Left hindlimb (tissue), 1 donor: ENCODE data around the gene CCDC167.
"Not testable (repeated sequence)": the region's sequence is repeated elsewhere in the genome, so short reads cannot be mapped to it uniquely, and the experiment has no call there.

ENCODE experiments used
- DNase-seq: peaks from one replicate; pipeline ENCODE4 v3.0.0-alpha.2; 2018

Gene CCDC167

DNA sequence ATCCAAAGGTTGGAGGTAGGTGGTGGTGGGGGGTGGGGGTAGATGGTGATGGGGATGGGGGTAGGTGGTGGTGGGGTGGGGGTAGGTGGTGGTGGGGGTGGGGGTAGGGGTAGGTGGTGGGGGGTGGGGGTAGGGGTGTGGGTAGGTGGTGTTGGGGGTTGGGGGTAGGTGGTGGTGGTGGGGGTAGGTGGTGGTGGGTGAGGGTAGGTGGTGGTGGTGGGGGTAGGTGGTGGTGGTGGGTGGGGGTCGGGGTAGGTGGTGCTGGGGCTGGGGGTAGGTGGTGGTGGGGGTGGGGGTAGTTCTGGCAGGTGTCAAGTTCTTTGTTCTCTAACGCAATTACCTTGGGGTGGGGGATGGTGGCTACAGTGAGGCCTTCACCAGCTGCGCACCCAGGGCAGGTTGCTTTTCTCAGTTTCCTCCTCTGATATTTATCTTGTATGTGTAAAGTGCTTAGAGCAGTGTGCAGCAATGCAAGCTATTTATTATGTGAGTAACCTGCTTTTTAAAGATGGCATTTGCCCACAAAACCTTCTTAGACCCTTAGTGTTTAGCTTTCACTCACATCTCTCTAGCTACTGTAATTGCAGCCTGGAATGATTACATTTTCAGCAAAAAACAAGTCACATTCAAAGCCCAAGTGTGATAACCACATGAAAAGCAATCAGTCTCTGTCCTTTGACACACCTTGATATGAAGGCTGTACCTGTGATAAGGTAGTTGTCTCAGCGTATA is 8.2 kb upstream of the CCDC167 start:
- DNase-seq: no peak

DNA sequence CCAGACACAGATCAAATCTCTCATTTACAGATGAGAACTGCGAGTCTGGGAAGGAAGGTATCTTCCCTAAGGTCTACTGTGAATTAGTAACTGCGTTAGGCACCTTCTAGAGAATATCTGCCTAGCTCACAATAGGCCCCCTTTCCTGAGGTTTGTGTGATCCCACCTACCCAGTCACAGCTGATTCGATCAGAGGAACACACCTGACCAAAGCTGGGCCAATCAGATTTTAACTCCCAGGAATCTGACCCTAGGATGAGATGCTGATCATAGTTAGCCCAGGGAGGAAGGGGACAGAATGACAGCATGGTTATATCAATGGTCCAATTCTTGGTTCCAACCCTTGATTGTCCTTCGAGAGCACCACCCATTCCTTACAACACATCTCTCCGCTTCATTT is 7.4 kb upstream of the CCDC167 start:
- no peak for DNase-seq

DNA sequence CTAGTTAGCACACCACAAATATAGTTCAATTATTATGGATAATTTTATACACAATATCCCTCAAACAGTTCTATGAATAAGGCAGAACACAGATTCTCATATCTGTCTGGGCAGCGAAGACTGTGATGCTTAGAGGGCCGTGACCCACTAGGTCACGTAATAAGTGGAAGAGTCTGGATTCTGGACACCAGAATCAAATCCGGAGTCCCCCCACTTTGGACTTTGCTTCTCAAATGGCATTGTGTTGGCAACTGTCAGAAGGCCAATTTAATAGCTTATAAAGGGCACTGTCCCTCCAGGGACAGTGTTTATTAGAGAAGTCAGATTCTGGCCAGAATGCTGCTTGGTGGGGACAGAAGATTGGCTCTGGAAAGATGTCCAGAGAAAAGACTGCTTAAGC is 6.8 kb upstream of the CCDC167 start:
- DNase-seq: no peak

DNA sequence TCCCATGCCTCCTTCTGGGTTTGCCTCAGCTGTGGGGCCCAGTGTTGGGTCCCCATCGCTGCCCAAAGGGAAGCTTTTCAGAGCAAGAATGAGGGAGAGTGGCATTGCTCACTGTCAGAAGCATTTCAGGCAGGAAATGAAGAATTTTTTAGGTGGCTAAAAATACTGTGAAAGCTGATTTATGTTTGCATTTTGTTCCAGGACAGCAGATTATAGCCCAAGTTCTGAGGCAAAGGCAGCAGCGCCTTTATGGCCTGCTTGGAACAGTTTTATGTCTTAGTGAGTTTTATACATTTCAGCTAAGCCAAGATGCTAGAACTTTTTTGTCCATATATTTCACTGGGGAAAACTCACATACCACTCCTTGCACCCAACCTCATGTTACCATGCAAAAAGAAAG is 4.3 kb upstream of the CCDC167 start:
- no peak for DNase-seq

DNA sequence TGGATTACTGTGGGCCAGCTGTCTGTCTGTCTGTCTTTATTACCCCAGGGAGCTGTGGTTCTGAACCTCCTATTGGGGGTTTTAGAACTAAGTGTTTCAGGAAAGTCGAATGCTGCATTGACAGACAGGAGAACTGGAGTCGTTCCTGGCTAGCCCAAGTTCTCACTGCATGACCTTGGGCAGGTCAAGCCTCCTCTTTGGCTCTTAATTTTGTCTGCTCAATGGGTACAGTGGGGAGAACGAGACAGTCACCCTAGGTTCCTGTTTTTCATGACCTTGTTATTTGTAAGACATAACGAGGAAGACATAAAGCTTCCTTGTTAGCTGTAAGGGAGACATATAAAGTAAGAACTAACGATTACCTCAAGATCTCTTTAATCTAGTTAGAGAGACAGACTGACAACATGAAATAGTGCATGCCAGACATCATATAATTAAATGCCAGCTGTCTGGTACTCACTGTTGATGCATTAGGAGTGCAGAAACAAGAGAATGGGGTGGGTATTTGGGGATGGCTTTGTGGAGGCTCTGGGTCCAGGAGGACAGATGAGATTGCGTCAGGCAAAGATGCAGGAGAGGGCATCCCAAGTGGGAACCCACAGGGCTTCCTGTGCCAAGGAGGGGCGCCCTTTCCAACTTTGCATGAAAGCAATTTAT is 3.7 kb upstream of the CCDC167 start:
- no peak for DNase-seq

DNA sequence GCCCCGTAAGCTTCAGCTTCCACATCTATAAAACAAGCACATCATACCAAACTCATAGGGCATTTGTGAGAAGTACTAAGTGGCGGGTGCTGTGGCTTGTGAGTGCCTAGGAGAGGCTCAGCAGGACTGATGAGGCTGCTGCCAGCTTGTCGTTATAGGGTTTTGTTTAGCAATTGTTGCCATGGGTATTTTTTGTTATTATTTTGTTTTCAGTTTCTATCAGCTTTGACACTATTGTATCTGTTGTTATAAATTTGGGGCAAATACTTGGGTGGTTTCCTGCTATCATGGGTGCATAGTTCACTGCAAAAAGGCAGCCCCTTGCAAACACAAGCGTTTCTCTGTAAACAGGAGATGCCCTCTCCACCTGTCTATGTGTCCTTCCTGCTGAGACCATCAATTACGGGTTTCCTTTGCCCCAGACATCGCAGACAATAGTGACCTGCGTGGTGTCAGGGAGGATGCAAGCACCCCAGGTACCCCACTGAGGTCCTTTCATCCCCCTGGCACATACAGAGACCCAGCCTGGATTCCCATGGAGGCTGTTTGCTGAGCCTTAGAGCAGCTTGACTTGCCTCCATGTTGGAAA is 3.1 kb upstream of the CCDC167 start:
- DNase-seq: no peak

DNA sequence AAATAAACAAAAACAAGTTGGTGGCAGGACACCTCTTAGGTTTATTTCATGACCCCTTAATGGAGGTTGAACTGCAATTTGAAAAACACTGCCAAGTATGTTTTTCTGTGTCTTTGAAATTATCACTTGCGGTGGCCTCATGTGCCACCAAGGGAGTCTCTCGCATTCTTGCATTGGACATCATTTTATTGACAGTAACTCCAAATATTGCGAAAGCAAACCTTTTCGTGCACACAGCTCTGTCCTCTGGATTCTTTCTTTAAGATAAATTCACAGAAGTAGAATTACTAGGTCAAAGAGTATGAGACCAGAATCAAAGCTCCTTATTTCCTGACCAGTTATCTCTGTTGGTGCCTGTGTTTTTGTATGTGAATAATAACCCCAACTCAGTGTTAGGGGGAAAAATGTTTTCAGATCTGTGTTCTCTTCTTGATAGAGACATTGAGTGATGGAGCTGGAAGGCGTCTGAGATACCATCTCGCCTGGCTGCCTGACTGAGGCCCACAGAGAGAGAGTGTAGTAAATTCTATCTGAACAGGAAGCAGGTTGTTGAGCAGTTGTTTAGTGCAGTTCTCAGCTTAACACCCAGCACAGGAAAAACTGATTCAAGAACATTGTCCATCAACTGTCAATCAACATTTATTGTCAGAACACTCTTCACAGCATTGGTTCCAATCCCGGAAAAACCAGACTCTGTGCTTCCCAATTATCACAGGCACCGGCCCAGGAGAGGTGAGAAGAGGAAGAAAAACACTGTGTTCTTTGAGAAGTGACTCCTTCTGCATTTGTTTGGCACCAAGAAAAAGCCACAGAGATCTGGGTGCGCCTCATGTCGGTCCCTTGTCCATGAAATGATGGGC is 2.2 kb upstream of the CCDC167 start:
- no peak for DNase-seq

DNA sequence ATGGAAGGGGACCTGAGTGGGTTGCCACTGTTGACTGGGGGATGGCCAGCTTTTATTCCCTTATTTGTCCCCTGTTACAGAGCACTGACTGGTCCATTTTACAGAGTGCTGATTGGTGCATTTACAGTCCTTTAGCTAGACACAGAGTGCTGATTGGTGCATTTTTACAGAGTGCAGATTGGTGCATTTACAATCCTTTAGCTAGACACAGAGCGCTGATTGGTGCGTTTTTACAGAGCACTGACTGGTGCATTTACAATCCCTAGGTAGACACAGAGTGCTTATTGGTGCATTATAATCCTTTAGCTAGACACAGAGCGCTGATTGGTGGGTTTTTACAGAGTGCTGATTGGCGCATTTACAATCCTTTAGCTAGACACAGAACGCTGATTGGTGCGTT is 1.2 kb upstream of the CCDC167 start:
- not testable (repeated sequence) for DNase-seq

DNA sequence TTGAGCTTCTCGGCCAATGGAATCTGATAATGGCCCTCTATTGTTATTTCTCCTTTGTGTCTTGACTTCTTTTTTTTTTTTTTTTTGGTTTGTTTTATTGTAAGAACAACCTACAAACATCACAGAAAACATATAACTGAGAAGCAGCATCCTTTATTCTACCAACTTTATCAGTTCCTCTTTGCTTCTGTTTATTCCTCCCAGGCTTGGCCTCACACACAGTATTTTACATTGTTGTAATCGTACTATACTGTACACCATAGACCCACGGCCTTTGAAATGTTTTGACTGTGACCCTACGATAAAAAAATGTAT is 558 bp upstream of the CCDC167 start:
- no peak for DNase-seq

DNA sequence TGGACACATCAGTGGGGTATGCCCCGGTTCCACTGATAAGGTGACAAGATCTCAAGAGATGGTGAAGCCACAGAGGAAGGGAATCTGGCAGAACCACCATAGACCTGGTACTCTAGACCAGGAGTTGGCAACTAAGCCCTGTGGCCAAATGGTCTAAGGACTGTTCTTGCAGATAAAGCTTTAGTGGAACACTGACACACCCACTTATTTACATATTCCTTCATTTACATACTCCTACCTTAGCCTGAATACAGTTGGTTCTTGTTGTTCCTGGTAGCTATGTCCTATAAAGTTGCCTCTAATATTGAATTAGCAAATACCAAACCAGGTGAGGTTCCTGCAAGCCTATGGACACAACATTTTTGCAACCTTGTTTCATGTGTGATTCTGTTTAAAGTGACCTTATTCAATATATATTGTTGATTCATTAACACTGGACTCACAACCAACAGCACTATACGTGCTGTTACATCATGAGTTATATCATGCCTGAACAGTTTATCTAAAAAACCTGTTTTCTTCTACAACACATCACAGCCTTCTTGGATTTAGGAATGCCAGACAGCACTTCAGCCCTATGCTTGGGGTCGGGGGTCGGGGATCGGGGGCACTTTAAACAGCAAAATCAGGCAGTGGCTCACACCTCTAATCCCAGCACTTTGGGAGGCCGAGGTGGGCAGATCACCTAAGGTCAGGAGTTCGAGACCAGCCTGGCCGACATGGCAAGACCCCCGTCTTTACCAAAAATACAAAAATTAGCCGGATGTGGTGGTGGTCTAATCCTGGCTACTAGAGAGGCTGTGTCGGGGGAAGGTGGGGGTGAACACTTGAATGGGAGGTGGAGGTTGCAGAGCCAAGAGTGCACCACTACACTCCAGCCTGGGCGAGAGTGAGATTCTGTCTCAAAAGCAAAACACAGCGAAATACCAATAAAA is 2.5 kb downstream of the CCDC167 start:
- no peak for DNase-seq

DNA sequence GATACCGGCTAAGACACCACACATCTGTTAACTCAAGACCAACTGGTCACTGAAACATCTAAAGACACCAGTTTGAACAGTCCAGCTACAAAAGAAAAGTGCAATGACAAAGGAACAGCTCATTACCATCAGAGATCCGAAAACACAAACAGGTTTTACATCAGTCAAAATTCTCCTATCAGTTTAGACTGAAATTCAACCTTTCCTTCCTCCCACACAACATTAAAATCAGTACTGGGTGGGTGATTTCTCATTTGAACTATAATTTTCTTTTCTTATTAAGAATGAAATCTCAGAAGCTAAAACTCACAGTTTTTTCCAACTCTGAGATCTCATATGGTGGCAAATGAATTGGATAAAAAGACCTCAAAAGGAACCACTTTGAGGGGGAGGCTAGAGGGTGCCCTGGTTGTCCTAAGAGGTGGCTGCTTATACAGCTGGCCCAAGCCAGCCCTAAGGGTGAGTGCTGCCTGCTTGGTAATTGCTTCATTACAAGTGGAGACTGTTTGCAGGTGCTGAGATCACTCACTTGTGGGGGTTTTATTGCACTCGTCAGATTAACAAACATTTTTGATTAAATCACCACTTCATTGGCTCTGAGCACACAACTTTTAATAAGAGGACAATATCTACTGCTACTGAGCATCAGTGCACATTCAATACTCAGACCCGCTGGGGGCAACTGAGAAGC is 4.3 kb downstream of the CCDC167 start:
- no peak for DNase-seq

DNA sequence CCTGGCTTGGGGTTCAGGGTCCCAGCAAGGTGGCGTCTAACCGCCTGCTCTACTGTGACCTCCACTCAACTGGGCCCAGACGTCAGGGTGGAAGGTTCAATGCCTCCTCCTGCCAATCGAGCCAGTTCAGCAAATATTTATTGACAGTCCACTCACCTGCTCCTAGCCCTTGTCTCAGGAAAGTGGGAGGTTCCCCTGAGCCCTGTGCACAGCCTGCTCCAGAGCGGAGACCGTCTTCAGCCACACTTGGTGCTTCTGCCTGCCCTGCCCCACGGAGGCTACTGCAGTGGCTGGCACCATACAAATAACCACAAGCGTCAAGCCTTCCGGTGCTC is 6.1 kb downstream of the CCDC167 start:
- DNase-seq: no peak

DNA sequence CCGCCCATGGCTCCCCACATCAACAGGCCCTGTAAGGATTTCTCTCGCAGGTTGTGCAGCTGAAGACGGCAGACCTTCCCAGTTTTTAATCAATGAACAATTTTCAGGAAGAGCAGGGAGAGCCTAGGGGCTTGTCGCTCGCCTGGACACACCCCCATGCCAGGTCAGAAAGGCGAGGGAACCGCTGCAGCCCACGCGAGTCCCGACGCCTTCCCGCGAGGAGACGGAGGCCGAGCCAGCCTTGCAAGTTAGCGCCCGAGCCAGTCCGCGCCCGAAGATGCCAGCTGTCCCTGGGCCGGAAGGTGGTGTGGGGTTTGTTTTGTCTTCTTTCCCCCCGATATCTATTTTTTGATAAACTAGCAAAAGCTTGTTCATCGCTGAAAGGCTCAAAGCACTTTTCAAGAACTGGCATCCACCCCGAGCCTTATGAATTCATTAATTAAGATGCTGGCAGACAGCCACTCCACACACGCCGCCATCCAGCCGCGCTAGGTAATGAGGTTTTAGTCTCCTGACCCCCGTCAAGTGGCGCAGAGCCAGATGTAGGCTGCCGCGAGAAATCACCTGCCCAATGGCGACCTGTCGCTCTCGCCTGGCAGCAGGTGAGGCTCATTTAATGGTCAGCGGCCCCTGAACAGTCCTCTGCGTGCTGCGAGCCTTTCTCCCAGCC is 6.6 kb downstream of the CCDC167 start:
- no peak for DNase-seq

DNA sequence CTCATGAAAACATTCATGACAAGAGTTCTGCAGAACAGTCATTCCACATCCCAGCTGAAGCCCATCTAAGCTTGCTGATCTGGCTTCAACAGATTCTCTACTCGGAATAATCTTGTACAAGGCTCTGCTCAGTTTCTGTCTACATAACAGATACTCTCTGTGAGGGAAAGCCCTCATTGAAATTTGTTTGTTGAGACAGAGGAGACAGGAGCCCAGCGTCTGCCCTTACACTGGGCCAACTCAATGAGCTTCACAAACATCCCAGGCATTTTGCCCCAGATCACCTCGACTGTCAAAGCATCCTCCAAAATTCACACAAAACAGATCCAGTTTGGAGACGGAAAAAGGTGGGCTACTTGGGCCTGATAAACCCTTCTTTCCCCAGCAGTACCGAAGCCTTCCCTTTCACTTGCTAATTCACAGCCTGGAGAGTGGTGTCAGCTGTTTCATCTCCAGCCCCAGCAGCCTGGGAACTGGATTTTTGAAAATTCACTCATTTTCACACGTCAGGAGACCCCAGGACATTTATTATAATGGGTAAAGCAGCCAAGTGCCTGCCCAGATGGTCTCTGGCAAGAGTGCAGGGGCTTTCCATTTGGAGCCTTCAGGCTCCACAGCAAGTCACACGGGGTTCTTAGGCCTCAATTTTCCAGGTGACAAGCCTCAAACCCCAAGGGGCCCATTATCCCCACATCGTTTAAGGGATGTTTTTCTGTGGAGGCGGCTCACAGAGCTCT is 7.3 kb downstream of the CCDC167 start:
- no peak for DNase-seq

DNA sequence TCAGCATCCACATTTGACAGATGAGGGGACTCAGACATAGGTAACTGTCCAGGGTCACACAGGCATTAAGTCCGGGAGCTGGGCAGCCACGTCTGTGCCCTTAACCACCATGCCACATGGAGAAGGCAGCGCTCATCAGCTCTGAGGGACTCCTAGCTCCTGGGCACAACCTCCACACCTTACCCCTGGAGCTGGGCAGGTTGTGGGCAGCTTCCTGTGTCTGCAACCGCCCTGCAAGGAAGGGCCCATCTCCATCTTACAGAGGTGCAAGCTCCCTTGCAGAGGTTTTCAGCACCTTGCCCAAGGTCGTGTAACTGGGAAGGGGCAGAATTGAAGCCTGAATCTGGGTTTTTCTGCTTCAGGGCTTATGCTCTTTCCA is 7.9 kb downstream of the CCDC167 start:
- DNase-seq: no peak

DNA sequence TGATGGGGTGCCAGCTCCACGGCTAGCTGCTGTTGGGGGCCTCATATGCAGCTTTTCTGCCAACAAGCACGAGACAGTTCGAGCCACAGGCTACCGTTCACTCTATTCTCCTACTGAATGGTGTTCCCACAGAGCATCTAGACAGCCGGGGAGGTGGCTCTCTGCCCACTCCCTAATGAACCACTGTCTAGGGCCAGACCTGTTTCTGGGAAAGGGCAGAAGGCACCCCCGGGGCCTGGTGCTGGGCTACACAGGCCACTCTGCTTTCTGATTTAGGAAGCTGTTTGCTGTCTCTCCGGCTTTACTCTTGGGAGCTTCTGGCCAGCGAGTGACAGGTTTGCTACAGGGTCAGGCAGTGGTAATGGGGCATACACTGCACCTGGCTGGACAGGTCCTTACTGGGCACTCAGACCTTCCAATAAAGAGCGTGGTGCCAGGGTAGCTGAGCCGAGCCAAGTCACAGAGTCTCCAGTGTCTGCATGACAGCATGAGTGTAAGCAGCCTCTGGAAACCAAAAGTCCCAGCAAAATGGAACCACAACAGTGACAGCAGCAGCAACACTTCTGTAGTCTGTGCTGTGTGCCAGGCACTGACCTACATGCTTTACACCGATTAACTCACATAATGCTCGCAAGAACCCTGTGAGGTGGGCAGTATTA is 8.4 kb downstream of the CCDC167 start:
- no peak for DNase-seq

DNA sequence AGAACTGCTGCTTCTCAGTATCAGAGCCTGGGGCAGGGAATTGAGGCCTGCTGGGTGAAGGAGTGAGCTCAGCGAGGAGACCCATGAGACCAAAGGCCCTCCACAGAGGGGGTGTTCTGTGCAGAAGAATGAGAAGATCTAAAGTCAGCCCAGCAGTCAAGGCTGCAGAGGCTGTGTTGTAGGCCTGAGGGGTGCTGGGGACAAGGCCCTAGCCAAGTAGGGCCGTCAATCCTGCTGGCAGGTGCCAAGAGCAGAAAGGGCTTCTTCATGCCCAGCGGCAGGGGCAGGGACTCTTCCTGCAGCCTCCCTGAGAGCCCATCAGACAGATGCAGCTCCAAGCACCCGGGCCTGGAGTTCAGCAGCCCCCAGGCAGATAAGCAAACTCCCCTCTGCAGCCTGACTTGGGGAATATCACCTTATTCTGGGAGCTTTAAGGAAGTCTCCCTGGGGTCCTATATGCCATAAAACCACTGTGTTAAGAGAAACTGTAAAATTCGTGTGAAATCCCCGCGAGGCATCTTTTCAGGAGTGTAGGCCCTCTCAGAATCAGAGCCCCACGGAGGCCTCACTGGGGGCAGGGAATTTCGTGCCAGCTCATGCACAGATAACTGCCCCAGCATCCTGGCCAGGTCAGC is 9.0 kb downstream of the CCDC167 start:
- no peak for DNase-seq

DNA sequence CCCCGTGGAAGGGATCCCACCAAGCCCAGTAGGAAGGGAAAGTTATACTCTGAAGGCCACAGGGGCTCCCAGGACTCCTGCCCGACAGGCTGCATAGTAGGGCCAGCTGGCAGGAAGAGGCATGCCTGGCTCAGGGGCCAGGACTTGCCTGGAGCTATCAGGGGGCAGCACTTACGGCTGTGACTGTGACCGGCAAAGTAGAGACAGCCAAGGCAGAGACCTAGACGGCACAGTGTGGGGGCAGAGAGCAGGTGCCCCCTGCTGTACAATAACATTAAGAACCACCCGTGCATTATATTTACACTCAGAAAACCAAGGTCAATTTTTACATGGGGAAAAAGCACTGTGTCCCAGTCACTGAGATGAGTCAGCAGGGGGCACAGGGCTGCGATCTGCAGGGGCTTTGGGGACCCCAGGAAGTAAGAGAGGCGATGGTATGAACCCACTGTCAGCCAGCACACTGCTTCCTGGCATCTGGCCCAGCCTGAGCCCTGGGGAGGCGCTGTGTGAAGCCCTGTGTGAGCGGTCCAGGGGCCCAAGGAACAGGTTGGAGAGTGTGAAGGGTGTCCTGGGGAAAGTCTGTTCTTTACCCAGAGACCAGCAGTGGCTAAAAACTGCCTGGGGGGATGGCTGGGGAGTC is 9.9 kb downstream of the CCDC167 start:
- DNase-seq: no peak

DNA sequence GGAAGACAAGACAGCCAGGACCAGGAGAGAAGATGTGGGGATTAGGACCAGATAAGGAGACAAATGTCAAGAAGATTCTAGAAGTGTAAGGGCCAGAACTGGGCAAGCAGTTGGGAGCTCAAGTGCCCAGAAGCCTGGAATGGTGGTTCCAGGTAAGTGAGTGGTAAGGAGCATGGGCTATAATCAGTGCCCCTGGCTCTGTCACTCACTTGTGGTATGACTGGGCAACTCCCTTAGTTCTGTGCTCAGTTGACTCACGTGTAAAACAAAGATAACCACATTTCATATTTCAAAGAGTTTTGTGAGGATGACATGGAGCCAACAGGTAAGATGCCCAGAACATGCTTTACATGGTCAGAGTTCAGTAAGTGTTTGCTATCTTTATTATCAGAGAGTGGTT is 11.2 kb downstream of the CCDC167 start:
- no peak for DNase-seq
